ENCODE results near the gene CFTR.

The CFTR gene

GRCh38 chr7:117592011-117592635, 112.3 kb downstream of the CFTR start:
- no peak for DNase-seq

GRCh38 chr7:117596134-117596533, 116.3 kb downstream of the CFTR start:
- no peak for DNase-seq

- DNase-seq: no peak
Measured at GRCh38 chr7:117597755-117598154, 117.9 kb downstream of the CFTR start.

- no peak for DNase-seq
Measured at GRCh38 chr7:117600911-117601310, 121.1 kb downstream of the CFTR start.

- DNase-seq: no peak
Measured at GRCh38 chr7:117603627-117604026, 123.8 kb downstream of the CFTR start.

- DNase-seq: no peak
Measured at GRCh38 chr7:117605712-117606111, 125.9 kb downstream of the CFTR start.

DNA sequence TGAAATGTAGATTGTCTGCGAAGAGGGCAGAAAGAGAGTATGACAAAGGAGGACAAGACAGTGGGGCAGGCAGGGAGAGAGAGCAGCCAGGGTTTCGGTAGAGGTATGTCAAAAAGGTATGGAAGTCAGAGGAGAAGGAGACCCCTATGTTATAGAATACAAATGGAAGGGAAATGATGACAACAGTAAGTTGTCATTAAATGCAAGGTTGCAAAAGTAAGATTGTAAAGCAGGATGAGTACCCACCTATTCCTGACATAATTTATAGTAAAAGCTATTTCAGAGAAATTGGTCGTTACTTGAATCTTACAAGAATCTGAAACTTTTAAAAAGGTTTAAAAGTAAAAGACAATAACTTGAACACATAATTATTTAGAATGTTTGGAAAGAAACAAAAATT, 126.3 kb downstream of the CFTR start:
- DNase-seq: no peak

DNA sequence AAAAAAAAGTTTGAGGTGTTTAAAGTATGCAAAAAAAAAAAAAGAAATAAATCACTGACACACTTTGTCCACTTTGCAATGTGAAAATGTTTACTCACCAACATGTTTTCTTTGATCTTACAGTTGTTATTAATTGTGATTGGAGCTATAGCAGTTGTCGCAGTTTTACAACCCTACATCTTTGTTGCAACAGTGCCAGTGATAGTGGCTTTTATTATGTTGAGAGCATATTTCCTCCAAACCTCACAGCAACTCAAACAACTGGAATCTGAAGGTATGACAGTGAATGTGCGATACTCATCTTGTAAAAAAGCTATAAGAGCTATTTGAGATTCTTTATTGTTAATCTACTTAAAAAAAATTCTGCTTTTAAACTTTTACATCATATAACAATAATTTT, 130.6 kb downstream of the CFTR start:
- no peak for DNase-seq

DNA sequence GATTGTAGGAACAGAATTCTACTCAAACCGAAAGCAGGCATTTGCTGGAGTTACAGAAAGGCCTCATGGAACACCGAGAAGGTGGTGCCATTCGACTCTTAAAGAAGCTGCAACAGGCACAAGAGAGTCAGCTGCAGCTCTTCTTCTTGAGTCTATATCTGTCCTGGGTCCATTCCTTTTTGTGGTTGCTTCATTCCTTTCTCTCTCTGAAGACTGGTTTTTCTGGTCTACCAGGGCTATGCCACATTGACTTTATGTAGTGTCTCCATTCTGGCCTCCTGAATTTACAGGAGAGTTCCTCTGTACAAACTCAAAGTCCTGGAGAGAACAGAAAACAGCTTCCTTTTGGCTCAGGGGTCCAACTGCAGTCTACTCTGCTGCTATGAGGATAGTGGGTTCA, 132.8 kb downstream of the CFTR start:
- DNase-seq: no peak

DNA sequence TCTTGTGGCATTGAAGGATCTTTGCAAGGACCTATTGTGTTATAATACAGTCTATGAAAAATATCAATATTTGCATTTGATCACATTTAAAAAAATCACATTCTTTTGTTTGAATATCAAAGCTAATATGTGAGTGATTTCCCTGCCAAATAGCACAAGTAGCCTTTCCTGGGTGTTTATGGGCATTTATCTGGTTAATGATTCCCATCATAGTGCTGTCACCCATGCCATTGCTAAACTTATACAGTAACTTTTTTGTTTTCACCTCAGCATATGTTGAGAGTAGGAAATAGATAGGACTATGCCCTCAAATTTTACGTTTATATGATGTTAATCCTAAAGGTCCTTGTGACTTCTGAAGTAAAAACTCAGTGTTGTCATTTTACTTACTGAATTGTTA, 136.9 kb downstream of the CFTR start:
- no peak for DNase-seq

GRCh38 chr7:117619681-117620080, 139.9 kb downstream of the CFTR start:
- DNase-seq: no peak

GRCh38 chr7:117621075-117621618, 141.3 kb downstream of the CFTR start:
- DNase-seq: no peak

- DNase-seq: no peak
Measured at GRCh38 chr7:117623606-117624005, 143.8 kb downstream of the CFTR start.

- no peak for DNase-seq
Measured at GRCh38 chr7:117630501-117630900, 150.7 kb downstream of the CFTR start.

DNA sequence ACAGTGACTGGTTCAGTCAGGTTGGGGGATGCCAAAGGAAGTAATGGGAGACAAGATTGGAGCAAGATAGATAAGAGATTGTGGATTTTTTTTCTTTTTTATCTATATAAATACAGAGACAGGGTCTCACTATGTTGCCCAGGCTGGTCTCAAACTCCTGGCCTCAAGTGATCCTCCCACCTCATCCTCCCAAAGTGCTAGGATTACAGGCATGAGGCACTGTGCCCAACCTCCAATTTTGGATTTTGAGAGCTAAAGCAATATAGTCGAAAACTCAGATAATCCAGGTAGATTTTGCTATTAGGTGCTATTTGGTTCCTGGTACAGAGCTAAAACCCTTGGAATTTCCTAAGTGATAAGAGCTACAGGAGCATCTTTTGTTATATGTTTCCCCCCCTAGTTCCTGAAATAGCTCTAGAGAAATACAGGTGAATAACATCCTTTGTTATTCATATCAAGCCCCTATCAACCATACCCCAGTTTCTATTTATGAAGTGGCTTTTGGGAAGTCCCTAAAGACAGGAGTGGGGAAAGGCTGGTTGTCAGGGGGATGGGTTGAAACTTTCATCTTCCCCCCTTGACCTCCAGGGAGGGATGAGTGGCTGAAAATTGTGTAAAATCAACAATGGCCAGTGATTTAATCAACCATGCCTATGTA, 151.2 kb downstream of the CFTR start:
- no peak for DNase-seq

- DNase-seq: no peak
Measured at GRCh38 chr7:117631652-117632051, 151.8 kb downstream of the CFTR start.

DNA sequence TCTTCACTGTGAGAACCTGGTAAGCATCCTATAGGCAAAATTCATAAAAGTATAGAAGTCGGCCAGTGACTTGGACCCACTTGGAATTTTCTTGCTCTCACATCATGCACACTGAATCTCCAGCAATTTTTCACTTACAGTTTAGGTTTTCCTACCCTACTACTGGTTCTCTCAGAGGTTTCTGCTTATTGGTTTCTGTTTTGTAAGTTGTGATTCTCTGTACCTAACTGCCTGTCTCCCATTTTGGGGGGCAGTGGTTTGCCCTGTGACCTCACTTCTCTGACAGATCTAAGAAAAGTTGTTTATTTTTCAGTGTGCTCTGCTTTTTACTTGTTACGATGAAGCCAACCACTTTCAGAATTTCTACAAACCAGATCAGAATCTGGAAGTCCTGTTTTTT, 158.1 kb downstream of the CFTR start:
- no peak for DNase-seq

- DNase-seq: no peak
Measured at GRCh38 chr7:117639966-117640365, 160.1 kb downstream of the CFTR start.

- no peak for DNase-seq
Measured at GRCh38 chr7:117640465-117640864, 160.6 kb downstream of the CFTR start.

GRCh38 chr7:117645481-117646165, 165.8 kb downstream of the CFTR start:
- no peak for DNase-seq

GRCh38 chr7:117648203-117648866, 168.5 kb downstream of the CFTR start:
- no peak for DNase-seq

DNA sequence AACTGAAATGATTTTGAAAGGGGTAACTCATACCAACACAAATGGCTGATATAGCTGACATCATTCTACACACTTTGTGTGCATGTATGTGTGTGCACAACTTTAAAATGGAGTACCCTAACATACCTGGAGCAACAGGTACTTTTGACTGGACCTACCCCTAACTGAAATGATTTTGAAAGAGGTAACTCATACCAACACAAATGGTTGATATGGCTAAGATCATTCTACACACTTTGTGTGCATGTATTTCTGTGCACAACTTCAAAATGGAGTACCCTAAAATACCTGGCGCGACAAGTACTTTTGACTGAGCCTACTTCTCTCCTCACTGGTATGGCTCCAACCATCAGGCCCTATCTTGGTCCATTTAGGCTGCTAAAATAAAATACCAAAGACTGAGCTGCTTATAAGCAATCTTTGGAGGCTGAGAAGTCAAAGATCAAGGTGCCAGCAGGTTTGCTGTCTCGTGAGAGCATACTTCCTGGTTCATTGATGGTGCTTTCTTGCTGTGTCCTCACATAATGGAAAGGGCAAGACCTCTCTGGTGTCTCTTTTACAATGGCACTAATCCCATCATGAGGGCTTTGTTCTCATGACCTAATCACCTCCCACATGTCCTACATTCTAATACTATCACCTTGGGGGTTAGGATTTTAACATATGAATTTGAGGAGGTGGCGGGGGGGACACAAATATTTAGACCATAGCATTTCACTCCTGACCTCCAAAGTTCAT, 173.3 kb downstream of the CFTR start:
- no peak for DNase-seq

DNA sequence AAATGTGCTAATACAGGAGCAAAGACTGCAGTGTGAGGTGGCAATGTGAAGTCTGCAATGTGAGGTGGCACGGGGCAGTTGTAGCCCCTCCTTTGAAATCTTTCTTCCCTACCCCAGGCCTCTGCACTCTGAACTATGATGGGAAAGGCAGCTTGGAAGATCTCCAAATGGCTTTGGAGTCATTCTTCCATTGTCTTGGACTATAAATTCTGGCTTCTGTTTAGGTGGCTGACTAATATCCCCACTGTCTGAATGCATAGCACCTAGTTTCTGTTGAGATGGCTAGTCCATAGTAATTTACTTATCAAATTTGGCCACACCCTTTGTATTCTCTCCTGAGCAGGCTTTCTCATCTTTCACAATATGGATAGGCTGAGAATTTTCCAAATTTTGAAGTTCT, 175.0 kb downstream of the CFTR start:
- no peak for DNase-seq

Measured in femur (tissue), 1 donor.